GM18511 (cell line): Measurements from ENCODE around the gene GDF2.

Experiments
- ATAC-seq: cut with Tn5 transposase; IDR thresholded peaks from one replicate; pipeline ENCODE4 v1.9.1; 2021; ENCODE audit warnings: mild to moderate bottlenecking, moderate library complexity; ENCODE audit not compliant: unreplicated experiment

The GDF2 gene

DNA sequence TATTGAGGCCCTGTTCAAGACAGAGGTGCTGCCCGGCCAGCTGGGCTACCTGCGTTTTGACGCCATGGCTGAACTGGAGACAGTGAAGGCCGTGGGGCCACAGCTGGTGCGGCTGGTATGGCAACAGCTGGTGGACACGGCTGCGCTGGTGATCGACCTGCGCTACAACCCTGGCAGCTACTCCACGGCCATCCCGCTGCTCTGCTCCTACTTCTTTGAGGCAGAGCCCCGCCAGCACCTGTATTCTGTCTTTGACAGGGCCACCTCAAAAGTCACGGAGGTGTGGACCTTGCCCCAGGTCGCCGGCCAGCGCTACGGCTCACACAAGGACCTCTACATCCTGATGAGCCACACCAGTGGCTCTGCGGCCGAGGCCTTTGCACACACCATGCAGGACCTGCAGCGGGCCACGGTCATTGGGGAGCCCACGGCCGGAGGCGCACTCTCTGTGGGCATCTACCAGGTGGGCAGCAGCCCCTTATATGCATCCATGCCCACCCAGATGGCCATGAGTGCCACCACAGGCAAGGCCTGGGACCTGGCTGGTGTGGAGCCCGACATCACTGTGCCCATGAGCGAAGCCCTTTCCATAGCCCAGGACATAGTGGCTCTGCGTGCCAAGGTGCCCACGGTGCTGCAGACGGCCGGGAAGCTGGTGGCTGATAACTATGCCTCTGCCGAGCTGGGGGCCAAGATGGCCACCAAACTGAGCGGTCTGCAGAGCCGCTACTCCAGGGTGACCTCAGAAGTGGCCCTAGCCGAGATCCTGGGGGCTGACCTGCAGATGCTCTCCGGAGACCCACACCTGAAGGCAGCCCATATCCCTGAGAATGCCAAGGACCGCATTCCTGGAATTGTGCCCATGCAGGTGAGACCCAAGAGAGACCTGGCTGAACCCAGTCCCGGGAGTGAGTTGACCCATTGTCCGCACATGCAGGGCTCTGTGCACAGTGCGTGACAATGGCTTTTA is 28.7 kb downstream of the GDF2 start:
- no peak for ATAC-seq

DNA sequence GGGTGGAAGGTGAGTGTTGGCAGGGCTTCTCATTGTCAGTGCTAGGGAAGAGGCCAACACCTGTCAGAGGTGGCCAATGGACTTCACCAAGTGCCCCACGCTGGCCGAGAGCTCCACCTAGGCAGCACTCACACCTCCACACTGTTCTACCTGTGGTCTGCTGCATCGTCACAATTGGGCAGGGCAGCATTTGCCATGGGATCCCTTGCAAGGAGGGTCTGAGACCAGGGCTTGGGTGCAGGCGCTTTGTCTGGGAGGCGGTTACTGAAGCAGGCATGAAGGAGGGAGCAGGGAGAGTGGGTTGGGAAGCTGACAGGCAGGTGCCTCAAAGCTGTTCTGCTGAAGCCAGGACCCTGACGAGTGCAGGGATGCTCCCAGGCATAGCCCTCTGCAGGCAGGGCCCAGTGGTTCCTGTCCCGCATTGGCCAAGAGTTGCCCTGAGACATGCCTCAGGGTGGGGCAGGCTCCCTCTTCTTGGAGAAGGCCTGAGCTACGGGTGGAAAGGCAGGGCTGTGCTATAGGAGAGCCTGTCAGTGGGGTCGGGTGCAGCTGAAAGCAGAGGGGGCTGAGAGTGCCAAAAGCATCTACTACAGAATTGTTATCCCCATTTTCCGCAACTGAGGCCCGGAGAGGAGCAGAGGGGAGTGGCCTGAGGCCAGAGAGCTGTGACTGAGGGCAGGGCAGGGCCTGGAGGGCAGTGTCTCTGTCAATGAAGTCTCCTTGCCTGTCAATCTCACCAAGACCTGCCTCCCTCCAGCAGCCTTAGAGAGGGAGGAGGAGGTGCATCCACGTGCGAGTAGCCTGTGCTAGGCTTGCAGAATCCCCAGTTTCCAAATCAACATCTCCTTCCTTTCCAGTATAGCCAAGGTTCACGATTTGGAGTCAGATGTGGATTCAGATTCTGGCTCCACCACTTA is 29.9 kb downstream of the GDF2 start:
- no peak for ATAC-seq

DNA sequence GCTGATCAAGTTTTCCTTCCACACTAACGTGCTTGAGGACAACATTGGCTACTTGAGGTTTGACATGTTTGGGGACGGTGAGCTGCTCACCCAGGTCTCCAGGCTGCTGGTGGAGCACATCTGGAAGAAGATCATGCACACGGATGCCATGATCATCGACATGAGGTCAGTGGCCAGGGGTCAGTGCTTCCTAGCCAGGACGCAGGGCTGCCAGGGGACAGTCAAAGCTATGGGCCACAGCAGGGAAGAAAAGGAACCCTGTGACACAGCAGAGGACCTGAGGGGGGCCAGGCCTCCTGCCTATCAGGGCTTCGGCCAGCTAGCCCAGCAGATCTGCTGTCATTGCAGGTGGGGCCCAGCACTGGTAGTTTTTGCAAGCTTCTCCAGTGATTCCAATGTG is 31.1 kb downstream of the GDF2 start:
- ATAC-seq, result no peak

DNA sequence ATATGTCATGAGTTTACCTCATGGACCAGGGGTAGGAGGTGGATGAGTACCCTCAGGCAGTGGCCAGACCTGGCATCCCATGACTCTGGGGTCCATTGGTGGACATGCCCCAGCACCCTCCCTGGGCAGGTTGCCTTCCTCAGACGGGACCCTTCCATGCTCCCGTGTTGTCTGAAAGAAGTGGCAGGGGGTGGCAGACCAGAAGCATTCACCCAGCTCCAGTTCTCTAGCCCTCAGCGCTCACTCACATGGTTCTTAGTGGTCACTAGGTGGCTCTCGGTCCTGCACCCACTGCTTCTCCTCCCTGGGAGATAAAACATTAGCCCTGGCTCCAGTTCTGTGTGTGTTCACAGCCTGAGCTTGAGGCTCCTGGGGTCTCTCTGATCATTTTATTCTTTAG is 31.9 kb downstream of the GDF2 start:
- no peak for ATAC-seq

DNA sequence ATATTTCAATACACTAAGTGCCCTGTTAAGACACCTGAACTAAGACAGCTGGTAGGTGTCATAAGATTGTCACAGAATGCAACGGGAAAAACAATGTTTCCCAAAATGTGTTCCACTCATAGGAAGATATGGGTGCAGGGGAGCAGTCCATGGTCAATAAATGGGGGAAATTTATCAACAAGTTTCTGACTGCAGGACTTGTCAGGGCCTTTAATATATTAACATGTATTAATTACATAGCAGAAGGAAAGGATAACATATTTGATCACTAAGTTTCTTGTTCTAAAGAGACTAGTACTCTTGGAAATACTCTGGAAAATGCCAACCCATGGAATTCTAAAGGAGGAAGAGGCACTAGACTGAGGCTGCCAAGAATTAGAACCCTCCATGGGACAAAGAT is 32.6 kb downstream of the GDF2 start:
- no peak for ATAC-seq

DNA sequence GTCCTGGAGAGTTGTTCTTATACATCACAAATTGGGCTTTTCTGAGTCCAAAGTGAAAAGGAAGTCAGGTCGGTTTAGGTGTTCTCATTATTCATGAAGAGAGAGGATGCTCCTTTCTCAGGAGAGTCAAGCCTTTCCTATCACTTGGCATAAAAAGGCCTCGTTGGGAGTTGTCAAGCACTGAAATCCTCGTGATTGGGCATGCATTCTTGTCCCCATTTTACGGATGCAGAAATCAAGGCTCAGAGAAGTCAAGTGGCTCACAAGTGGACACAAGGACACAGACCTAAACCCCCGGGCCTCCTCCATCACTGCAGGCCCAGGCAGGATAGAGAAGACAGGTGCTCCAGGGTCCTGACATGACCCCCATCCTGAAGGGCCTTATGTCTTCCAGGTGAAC is 34.5 kb downstream of the GDF2 start:
- no peak for ATAC-seq

DNA sequence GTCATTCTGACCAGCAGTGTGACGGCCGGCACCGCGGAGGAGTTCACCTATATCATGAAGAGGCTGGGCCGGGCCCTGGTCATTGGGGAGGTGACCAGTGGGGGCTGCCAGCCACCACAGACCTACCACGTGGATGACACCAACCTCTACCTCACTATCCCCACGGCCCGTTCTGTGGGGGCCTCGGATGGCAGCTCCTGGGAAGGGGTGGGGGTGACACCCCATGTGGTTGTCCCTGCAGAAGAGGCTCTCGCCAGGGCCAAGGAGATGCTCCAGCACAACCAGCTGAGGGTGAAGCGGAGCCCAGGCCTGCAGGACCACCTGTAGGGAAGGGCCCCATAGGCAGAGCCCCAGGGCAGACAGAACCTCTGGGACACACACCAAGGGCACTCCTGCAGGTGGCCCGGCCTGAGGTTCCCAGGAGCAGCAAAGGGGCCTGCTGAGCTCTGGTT is 34.9 kb downstream of the GDF2 start:
- no peak for ATAC-seq

DNA sequence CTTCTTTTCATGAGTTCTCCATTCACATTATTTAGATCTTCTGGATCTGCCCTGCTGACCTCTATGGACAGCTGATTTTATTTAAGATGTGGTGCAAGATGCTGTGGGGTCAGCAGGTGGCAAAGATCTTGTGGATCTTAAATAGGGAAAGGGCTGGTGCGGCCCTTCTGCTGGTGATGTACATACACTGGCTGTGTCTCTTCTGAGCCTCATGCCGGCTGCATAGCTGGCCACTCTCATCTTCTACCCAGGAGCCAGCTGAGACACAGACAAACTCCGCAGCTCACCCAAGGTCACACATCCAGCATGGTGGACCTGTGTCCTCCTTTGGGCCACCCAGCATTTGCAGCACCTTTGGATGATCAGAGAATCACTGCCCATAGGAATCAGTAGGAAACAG is 35.7 kb downstream of the GDF2 start:
- no peak for ATAC-seq

DNA sequence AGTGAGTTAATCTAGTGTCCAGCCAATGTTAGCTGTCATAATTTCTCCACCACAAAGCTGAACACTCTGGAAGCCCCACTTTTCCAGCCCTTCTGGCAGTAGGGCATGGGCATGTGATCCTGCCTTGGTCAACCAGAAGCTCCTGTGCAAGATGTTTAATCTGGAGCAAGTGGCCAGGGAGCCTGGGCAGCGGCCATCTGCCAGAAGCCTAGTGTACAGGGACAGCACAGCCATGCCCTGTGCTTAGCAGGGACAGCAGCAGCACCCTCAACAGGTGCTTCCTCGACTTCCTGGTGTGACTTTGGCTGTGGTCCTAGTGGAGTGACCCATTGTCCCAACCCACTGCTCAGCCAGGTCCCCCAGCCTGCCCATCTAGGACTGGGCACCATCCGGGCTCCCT is 36.2 kb downstream of the GDF2 start:
- no peak for ATAC-seq

DNA sequence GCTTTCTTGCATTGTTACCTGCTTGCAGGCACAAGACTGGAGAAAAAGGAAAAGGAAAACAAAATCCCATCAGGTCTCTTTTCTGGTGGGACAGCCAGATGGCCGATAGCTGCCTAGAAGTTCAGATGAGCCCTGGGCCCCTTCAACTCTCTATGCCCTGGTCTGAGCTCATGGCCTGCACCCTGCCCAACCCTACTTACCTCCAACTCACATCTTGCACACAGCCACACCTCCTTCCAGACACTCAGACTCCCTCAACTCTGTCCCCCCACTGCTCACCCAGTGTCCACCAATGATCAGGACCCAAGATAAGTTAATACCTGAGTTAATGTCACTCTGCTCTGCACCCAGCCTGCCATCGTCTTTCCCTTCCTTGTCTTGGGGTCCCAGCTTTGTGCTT is 36.8 kb downstream of the GDF2 start:
- ATAC-seq, result no peak

DNA sequence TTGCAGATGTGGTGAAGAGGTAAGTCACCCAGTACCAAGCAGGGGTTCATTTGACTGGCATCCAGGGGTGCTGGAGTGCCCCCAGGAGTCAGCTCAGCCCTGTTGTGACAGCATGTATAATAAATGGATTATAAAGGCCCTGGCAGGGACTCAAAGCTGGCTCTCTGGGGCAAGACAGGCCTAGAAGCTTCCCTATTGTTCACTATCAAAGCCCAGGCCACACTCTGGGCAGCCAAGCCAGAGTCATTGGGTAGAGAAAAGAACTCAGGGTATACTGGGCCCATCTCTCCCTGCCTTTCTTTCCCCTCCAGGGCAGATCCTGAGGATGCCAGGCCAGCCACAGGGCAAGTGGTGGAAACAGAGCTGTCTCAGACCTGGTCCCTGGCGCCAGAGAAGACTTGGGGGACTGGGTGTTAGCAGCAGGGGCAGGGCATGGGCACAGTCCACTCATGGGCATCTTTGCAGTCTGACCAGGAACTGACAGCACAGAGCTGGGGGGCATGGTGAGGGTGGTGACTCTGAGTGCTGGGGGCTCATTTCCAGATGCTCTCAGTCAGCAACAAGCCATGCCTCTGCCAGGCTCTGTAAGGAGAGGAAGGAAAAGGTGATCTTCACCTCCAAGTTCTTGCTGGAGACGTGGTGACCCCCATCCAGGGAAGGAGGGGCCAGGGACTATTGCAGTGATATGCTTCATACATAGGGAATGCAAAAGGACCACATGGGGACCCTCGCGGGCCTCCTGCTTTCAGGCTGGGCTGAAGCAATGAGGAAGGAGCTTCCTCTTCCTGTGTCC is 37.6 kb downstream of the GDF2 start:
- no peak for ATAC-seq

DNA sequence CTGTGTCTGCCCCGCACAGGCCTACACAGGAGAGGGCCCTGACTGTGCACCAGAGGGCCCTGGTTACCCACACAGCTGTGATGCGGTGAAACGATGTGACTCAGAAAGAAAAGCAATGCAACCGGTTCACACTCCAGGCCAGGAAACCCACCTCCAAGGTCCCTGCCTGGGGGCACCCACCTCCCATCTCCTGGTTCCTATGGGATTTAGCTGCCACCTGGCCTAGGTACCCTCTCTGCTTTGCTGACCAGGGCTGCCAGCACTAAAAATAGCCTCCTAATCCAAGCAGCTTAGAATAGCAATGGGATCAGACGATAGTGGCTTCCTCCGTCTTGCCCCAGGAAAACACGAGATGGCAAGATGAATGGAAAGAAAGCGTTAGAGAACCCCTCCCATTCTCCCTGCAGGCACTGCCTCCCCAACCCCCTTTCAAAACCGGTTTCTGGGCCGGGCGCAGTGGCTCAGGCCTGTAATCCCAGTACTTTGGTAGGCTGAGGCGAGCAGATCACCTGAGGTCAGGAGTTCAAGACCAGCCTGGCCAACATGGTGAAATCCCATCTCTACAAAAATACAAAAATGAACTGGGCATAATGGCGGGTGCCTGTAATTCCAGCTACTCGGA is 38.3 kb downstream of the GDF2 start:
- ATAC-seq, result no peak

DNA sequence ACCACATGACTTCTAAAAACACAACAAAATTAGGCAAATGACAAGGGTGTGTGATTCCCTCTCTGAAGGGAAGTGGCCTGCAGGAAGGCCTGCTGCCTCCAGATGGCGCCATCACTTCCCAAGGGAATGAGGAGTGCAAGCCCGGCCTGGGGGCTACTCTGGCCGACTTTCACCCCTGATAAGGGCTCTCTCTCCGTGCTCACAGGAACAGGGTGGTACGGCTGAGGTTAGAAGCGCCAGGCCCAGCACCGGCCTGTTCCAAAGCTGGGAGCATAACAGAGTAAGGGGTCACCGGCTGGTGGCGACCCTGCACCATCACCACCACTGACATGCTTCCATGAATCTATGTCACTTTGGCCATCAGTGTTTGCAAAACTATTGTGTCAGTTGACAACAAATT is 39.0 kb downstream of the GDF2 start:
- no peak for ATAC-seq

DNA sequence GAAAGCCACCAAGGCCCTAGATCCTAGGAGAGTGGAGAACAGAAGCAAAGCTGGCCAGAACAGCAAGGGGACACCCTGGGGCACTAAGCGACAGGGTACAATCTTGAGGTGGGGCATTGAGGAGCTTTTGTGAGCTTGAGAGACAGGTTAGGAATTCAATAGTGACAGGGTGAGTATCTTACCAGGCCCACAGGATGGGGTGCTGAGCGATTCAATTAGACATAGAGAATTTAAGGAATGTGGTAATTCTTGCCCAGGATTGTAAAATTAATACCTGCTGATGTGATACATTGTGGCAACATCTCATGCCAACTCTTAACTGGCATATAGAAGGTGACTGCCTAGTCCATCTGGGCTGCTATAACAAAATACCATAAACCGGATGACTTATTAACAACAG is 39.9 kb downstream of the GDF2 start:
- no peak for ATAC-seq

DNA sequence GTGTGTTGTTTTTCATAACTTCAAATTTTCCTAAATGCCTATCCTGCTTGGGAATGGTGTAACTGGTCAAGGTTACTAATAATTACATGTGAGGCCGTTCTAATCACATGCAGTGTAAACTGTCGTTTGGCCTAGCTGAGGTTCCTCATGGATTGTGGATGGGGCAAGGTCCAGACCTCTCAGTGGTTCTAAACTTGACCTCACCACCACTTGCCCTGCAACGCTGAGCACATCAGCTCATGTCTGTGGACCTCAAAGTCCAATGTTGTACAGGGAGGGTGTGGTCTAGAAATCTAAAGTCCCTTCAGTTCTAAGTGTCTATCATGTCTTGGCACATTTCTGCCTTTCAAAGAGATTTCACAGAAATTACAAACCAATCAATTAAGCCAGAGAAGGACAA is 41.5 kb downstream of the GDF2 start:
- no peak for ATAC-seq

DNA sequence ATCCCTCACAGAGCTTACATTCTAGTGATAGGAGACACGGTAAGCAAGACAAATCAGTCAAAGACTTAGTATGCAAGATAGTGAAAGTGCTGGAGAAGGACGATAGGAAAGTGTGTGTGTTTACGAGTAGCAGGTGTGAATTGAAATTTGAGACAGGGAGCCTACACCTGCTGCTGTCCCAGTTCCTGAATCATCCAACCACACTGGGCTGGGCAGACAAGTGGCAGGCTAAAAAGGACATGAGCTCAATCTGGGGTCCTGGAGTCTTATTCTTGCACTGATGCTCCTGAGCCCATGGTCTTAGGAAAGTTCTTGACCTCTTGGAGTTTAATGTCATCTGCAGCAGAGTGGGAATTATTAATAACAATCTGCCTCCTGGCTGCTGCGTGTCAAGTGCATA is 42.1 kb downstream of the GDF2 start:
- ATAC-seq, result no peak

DNA sequence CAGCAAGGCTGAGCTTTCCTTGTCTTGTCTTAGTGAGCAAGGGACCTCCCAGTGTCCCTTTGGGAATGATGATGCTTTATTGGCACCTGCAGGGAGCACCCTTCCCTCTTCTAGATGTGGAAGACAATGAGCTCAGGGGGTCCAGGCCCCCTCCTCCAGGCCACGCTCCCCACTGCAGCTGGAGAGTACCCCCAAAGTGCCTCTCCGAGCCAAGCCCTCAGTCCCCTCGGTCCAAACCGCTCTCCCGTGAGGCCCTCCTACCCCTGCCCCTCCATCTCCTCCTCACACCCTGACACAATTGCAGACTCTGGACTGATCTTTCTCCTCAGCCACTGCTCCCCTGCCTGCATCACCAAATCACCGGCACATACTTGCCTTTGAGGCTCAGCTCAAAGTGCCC is 42.7 kb downstream of the GDF2 start:
- no peak for ATAC-seq

DNA sequence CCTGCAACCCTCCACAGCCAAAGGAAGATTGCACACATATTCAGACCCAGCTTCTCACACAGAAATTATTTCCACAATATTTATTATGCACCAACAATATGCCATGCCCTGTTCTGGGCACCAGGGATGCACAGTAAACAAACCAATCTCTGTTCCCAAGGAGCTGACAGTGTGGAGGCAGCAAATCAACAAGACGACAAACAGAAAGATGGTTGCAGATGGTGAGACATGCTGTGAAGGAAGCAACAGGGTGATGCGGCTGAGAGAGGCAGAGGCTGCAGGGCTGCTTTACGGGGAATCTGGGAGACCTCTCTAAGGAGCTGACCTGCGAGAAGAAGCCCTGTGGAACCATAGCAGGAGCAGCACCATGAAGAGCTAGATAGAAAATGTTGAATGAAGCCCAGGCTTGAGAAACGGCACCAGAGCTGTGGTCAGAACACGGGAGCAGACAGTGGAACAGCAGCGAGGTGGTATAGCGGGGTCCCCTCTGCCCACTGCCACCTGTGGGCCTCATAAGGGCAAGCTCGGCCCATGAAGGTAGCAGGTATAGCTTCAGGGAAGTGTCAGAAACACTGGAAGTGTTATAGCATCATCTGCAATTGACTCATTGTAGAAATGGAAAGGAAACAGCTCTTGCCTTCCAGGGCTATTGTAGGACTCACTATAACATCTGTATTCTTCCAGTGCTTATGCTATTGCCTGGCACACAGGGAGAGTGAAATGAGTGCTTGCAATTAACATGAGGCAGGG is 43.4 kb downstream of the GDF2 start:
- no peak for ATAC-seq

DNA sequence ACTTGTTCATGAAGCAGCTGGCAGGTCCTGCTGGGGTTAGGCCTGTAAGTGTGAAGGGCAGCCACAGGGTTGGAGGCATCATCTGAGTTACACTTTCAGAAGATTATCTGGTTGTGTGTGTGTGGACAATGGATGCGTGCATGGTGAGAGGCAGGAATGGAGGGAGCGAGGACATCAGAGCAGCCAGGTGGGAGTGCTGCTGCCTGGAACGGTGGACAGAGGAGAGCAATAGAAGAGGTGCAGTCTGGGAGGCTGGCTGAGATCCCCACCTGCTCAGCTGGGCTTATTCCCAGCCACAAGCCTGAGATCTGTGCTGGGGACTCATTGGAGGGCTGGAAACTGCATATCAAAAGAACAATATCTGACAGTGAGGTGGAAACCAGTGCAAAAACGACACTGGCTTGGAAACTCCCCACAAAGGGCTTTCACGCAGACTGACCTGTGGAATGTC is 44.0 kb downstream of the GDF2 start:
- no peak for ATAC-seq
